GM18870 (cell line): Measurements from ENCODE around the gene GDPD2.

Experiments used
- ATAC-seq: cut with Tn5 transposase; IDR thresholded peaks from one replicate; pipeline ENCODE4 v1.9.1; 2021; ENCODE audit warnings: moderate library complexity; ENCODE audit not compliant: unreplicated experiment

Gene GDPD2

GRCh38 chrX:70437921-70438665, 15.0 kb downstream of the GDPD2 start:
- no peak for ATAC-seq

- ATAC-seq = peak; percentile 42
Measured at GRCh38 chrX:70439016-70439415, 15.9 kb downstream of the GDPD2 start.

GRCh38 chrX:70442224-70442623, 19.1 kb downstream of the GDPD2 start:
- no peak for ATAC-seq

GRCh38 chrX:70444326-70444945, 21.3 kb downstream of the GDPD2 start, which contains the start of gene DLG3:
Gene DLG3 (plus strand): TSS chrX:70444835. CDS start chrX:70445202, 367 bp downstream.
- ATAC-seq = no peak

GRCh38 chrX:70444946-70445656, 22.0 kb downstream of the GDPD2 start:
- no peak for ATAC-seq

GRCh38 chrX:70445951-70446350, 22.8 kb downstream of the GDPD2 start:
- no peak for ATAC-seq

GRCh38 chrX:70446380-70447350, 23.6 kb downstream of the GDPD2 start:
- ATAC-seq = no peak

- ATAC-seq = no peak
Measured at GRCh38 chrX:70449457-70449966, 26.4 kb downstream of the GDPD2 start.

GRCh38 chrX:70452143-70452733, 29.1 kb downstream of the GDPD2 start:
- peak; percentile 36 for ATAC-seq

- no peak for ATAC-seq
Measured at GRCh38 chrX:70453024-70453618, 30.0 kb downstream of the GDPD2 start.

GRCh38 chrX:70454441-70455365, 31.6 kb downstream of the GDPD2 start:
- peak; percentile 33 for ATAC-seq

GRCh38 chrX:70455366-70456202, 32.5 kb downstream of the GDPD2 start:
- peak; percentile 29 for ATAC-seq

- peak; percentile 42 for ATAC-seq
Measured at GRCh38 chrX:70456256-70456655, 33.1 kb downstream of the GDPD2 start.

- no peak for ATAC-seq
Measured at GRCh38 chrX:70461026-70461425, 37.9 kb downstream of the GDPD2 start.

GRCh38 chrX:70464051-70464450, 40.9 kb downstream of the GDPD2 start:
- no peak for ATAC-seq

- no peak for ATAC-seq
Measured at GRCh38 chrX:70466968-70467367, 43.9 kb downstream of the GDPD2 start.

- ATAC-seq = no peak
Measured at GRCh38 chrX:70468709-70469108, 45.6 kb downstream of the GDPD2 start.

GRCh38 chrX:70470850-70471289, 47.8 kb downstream of the GDPD2 start:
- ATAC-seq = peak; percentile 63
